ENCODE measurements around the gene ADAMTS14. TPM values are rescaled to one million over a fixed set of nuclear protein-coding genes. Genes with fewer than 3 reads are reported as not detected.

The ADAMTS14 gene
- total RNA-seq, 2 experiments from 2014 or later = 0.16 to 0.25 TPM

DNA sequence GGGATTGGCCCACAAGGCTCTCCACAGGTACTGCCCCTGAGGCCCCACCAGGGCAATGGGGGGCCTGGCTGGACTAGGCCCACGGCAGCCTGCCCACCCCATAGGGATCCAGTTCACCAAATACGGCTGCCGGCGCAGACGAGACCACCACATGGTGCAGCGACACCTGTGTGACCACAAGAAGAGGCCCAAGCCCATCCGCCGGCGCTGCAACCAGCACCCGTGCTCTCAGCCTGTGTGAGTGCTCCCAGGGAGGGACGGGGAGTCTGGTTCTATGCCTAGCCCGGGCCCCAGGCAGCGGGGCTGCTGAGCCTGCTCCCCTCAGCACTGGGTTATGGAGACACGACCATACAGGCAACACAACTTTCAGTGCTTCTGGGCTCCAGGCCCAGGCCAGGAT is 79.7 kb downstream of the ADAMTS14 start:
- POLR2A ChIA-PET = no interaction called here
- CTCF ChIA-PET = interaction anchor here (1.4 kb wide), 1 partner anchor 193 kb away, joined by 3 read pairs; no protein-coding TSS in a partner anchor
- no peak for DNase-seq
- Mint-ChIP-seq H3K36me3 (ENCODE audit: low read depth) (no peaks in the 10 kb centered on the region), H3K4me3 (no peak overlapping the region), H3K27me3 (no peaks in the 10 kb centered on the region), H3K27ac (no peak overlapping the region), H3K4me1 (ENCODE audit: low read depth) (no peaks in the 10 kb centered on the region), H3K9me3 (no peaks in the 10 kb centered on the region)
- no peak for ATAC-seq
- intact Hi-C loops (cut with micrococcal nuclease) = no loop called here
- TF ChIP-seq, protein P1, sequence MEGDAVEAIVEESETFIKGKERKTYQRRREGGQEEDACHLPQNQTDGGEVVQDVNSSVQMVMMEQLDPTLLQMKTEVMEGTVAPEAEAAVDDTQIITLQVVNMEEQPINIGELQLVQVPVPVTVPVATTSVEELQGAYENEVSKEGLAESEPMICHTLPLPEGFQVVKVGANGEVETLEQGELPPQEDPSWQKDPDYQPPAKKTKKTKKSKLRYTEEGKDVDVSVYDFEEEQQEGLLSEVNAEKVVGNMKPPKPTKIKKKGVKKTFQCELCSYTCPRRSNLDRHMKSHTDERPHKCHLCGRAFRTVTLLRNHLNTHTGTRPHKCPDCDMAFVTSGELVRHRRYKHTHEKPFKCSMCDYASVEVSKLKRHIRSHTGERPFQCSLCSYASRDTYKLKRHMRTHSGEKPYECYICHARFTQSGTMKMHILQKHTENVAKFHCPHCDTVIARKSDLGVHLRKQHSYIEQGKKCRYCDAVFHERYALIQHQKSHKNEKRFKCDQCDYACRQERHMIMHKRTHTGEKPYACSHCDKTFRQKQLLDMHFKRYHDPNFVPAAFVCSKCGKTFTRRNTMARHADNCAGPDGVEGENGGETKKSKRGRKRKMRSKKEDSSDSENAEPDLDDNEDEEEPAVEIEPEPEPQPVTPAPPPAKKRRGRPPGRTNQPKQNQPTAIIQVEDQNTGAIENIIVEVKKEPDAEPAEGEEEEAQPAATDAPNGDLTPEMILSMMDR (IDR thresholded peaks at IDR 0.05) = no peak

GRCh38 chr10:70752571-70752970 is 80.3 kb downstream of the ADAMTS14 start:
- H3K4me3 Mint-ChIP-seq = no peak overlapping the region

DNA sequence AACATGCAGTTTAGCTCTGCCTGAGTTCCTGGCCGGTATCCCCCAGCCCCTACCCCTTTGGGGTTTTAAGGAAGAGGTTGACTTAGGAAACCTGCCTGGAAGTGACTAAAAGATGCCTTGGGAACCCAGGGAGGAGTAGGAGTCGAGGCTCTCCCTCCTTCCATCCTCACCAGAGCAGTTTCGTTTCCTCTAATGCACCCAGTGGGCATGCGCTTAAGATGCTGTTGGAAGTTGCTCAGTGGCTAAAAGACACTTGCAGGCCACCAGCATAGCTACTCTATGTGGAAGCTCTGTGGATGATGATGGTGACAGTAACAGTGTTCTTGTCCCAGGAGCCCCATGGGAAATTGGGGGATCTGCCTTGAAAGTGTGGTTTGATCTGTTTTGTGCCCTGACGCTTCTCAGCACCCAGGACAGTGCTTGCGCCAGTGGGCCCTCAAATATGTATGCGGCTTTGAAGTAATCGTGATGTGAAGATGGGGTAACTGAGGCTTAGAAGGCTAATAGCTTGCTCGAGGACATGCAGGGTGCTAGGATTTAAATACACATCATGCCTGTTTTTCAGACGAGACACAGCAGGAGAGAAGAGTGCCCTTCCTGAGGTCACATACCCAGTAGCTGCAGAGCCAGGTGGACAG is 80.8 kb downstream of the ADAMTS14 start:
- ATAC-seq = no peak
- H3K36me3 Mint-ChIP-seq (ENCODE audit: low read depth) = no peaks in the 10 kb centered on the region
- TF ChIP-seq, protein P1 (IDR thresholded peaks at IDR 0.05) = no peak
- no peak for DNase-seq
- POLR2A ChIA-PET = no interaction called here
- no peaks in the 10 kb centered on the region for H3K4me1 Mint-ChIP-seq (ENCODE audit: low read depth)
- intact Hi-C loops (cut with micrococcal nuclease) = no loop called here
- no peak overlapping the region for H3K4me3 Mint-ChIP-seq
- no peaks in the 10 kb centered on the region for H3K27me3 Mint-ChIP-seq
- no peaks in the 10 kb centered on the region for H3K9me3 Mint-ChIP-seq
- CTCF ChIA-PET = interaction anchor here (1.3 to 9.3 kb wide), 3 partner anchors 11 to 203 kb away, joined by 3 to 83 read pairs (median 3); no protein-coding TSS in a partner anchor
- no peak overlapping the region for H3K27ac Mint-ChIP-seq

More at GRCh38 chr10:70752571-70752970, 80.3 kb downstream of the ADAMTS14 start:
- H3K9me3 Mint-ChIP-seq = no peaks in the 10 kb centered on the region
- TF ChIP-seq, protein P1 (IDR thresholded peaks at IDR 0.05) = no peak
- CTCF ChIA-PET = interaction anchor here (1.3 to 1.4 kb wide), 2 partner anchors 11 to 193 kb away, joined by 3 read pairs; no protein-coding TSS in a partner anchor
- DNase-seq (no peak), ATAC-seq (no peak)
- POLR2A ChIA-PET = no interaction called here
- H3K27ac Mint-ChIP-seq = no peak overlapping the region
- H3K36me3 Mint-ChIP-seq (ENCODE audit: low read depth) = no peaks in the 10 kb centered on the region
- H3K27me3 Mint-ChIP-seq = no peaks in the 10 kb centered on the region
- no peaks in the 10 kb centered on the region for H3K4me1 Mint-ChIP-seq (ENCODE audit: low read depth)
- intact Hi-C loops (cut with micrococcal nuclease) = no loop called here

DNA sequence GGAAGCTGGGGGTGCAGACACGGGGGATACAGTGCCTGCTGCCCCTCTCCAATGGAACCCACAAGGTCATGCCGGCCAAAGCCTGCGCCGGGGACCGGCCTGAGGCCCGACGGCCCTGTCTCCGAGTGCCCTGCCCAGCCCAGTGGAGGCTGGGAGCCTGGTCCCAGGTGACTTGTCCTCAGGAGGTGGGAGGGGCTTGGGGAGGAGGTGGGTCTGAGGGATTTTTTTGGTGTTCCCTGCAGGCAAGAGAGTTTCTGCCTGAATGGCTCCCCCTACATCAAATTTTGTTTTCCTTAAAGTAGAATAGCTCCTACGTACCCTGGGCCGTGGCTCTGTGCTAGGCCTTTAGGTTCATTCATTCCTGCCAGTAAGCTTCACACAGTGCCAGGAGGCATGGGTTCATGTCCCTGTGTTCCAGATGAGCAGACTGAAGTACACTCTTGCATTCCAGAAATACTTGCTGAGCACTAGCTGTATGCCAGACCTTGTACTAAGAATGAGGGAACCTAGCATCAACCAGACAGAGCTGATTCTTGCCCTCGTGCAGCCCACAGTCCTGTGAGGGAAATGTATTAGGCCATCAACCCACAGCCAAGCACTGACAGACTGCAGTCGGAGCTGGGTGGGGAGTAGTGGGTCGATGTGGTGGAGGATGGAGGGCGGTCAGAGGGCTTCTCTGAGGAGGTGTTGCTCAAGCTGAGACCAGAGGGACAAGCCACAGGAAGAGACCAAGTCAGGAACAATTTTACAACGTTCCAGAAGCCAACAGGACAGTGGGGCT is 81.7 kb downstream of the ADAMTS14 start:
- ChIA-PET CTCF (interaction anchor here (0.9 to 9.3 kb wide), 3 partner anchors 10 to 204 kb away, joined by 3 to 83 read pairs (median 3); no protein-coding TSS in a partner anchor), POLR2A (no interaction called here)
- no peak for DNase-seq
- Mint-ChIP-seq H3K27me3 (no peaks in the 10 kb centered on the region), H3K9me3 (no peaks in the 10 kb centered on the region), H3K4me1 (ENCODE audit: low read depth) (peaks cover 5% of the 10 kb centered on the region), H3K27ac (no peak overlapping the region), H3K36me3 (ENCODE audit: low read depth) (no peaks in the 10 kb centered on the region), H3K4me3 (no peak overlapping the region)
- TF ChIP-seq, protein P1 (IDR thresholded peaks at IDR 0.05) = no peak
- ATAC-seq = no peak
- intact Hi-C loops (cut with micrococcal nuclease) = no loop called here

Measured in activated CD8-positive, alpha-beta T cell treated with anti-CD3 and anti-CD28 coated beads for 36 hours (primary cell).